HepG2 (cell line): ENCODE data around the gene C21orf91. TPM values are rescaled to one million over a fixed set of nuclear protein-coding genes. Genes with fewer than 3 reads are reported as not detected.

Source experiments
- HNF4G ChIP-seq, 2 experiments: sonication (generic) in 1 of 2; formaldehyde crosslinking in 1 of 2; IDR thresholded peaks; 2 replicates each; pipeline versions ENCODE4 v1.4.0 to v1.6.1; 2011 to 2020; ENCODE audit warnings: borderline replicate concordance in 2 of 2, low read depth in 2 of 2, mild to moderate bottlenecking in 2 of 2, low read length in 1 of 2, missing genetic modification reagents in 1 of 2, moderate library complexity in 1 of 2
- MXD4 ChIP-seq: IDR thresholded peaks from 2 replicates; pipeline ENCODE4 v1.6.1; 2016; ENCODE audit warnings: mild to moderate bottlenecking, missing biosample characterization, missing genetic modification reagents
- polyA plus RNA-seq, 8 experiments: library from polyadenylated mRNA; depleted of rRNA in 3 of 8; stranded (reverse) in 7 of 8; unstranded in 1 of 8; fragments of >200 nt; fragmentation: Illumina TruSeq in 4 of 8; extraction: Trizol in 4 of 8; gene quantifications; 2 replicates each; pipeline versions ENCODE4 v1.2.1 to v1.2.3, GENCODE V29; 2011 to 2016; ENCODE audit warnings: low read depth in 4 of 8, missing spikeins in 1 of 8, mixed read lengths in 1 of 8; ENCODE audit not compliant: insufficient read depth in 1 of 8
- total RNA-seq, 5 experiments: library from RNA; depleted of rRNA; stranded (reverse); fragments of >200 nt; fragmentation: Illumina TruSeq; extraction: Trizol; gene quantifications; 2 replicates each; pipeline ENCODE4 v1.2.3, GENCODE V29; 2016; ENCODE audit warnings: low read depth in 1 of 5
- TF ChIP-seq, protein P1 (sequence below), 2 experiments: IDR thresholded peaks; 2 replicates each; pipeline ENCODE4 v1.6.1; 2011 to 2012; ENCODE audit warnings: low read length in 2 of 2, borderline replicate concordance in 1 of 2, low read depth in 1 of 2, mild to moderate bottlenecking in 1 of 2, moderate library complexity in 1 of 2
- TF ChIP-seq, protein P2 (sequence below), 2 experiments: fragments of 450-650 bp in 1 of 2; sonication (generic) in 1 of 2; formaldehyde crosslinking in 1 of 2; IDR thresholded peaks; 2 replicates each; pipeline versions ENCODE4 v1.6.1 to v1.8.0; 2016 to 2022; ENCODE audit warnings: antibody characterized with exemption in 1 of 2, mild to moderate bottlenecking in 1 of 2, missing genetic modification reagents in 1 of 2
- TF ChIP-seq, protein P3 (sequence below): sonication (generic); formaldehyde crosslinking; IDR thresholded peaks from 2 replicates; pipeline ENCODE4 v1.5.1; 2020; ENCODE audit warnings: mild to moderate bottlenecking, missing genetic modification reagents, moderate library complexity

C21orf91 gene
- total and polyA plus RNA-seq, 2 of the 13 experiments (the other 11 are each of a cell fraction or from before 2014, with no cell fraction given): 2.9 to 7.8 TPM

DNA sequence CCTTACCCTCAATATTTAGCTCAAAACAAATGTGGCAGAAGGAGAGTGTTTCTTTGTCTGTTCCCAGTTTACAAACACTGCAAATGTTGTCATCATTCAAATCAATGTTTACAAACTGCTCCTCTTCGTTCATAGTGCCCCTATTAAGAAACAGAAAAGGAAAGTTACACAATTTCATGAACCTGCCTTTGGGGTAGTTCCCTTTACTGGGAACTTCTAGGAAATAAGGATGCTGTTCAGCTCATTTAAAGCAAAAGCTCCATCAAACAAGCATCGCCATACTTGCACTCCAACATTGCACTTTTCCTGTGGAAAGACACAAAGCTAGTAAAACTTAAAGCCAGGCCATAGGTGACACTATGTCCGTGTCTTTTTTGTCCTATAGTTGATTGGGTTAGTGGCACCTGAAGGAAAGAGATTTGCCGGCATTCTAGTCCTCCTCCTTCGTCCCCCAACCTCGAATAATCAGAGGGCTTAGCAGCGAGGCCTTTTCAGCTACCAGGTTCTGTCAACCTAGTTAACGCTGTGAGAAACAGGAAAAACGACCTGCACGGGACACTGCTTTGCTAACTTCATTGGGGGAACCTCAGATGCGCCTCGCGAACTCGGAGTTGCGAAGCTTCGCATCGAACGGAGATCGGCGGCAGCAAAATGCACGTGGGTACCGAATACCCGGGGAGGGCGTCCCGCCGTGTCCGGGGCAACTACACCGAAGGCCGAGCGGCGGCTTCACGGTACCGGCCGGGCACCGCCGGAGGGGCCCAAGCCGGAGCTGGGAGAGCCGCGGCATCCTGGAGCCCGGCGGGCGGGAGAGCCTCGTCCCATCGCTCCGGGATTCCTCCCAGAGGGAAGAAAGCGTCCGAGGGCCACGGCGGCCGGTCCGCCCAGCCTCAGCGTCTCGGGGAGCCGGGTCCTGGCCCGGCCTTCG is 706 bp downstream of the C21orf91 start (continued):
- TF ChIP-seq, protein P1, sequence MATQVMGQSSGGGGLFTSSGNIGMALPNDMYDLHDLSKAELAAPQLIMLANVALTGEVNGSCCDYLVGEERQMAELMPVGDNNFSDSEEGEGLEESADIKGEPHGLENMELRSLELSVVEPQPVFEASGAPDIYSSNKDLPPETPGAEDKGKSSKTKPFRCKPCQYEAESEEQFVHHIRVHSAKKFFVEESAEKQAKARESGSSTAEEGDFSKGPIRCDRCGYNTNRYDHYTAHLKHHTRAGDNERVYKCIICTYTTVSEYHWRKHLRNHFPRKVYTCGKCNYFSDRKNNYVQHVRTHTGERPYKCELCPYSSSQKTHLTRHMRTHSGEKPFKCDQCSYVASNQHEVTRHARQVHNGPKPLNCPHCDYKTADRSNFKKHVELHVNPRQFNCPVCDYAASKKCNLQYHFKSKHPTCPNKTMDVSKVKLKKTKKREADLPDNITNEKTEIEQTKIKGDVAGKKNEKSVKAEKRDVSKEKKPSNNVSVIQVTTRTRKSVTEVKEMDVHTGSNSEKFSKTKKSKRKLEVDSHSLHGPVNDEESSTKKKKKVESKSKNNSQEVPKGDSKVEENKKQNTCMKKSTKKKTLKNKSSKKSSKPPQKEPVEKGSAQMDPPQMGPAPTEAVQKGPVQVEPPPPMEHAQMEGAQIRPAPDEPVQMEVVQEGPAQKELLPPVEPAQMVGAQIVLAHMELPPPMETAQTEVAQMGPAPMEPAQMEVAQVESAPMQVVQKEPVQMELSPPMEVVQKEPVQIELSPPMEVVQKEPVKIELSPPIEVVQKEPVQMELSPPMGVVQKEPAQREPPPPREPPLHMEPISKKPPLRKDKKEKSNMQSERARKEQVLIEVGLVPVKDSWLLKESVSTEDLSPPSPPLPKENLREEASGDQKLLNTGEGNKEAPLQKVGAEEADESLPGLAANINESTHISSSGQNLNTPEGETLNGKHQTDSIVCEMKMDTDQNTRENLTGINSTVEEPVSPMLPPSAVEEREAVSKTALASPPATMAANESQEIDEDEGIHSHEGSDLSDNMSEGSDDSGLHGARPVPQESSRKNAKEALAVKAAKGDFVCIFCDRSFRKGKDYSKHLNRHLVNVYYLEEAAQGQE (IDR thresholded peaks at IDR 0.05; ENCODE audit: borderline replicate concordance in 1 of 2, low read depth in 1 of 2, low read length in 2 of 2): no peak
- TF ChIP-seq MXD4 (CRISPR knock-in tag) (0 out of 2 replicates have a peak, but pooled peaks have one; percentile 50), HNF4G (IDR thresholded peaks at IDR 0.05; ENCODE audit: borderline replicate concordance, low read depth, low read length) (no peak), HNF4G (CRISPR knock-in tag; IDR thresholded peaks at IDR 0.05; ENCODE audit: borderline replicate concordance, low read depth) (0 out of 2 replicates have a peak, but pooled peaks have one; percentile 15)
- TF ChIP-seq, protein P2, sequence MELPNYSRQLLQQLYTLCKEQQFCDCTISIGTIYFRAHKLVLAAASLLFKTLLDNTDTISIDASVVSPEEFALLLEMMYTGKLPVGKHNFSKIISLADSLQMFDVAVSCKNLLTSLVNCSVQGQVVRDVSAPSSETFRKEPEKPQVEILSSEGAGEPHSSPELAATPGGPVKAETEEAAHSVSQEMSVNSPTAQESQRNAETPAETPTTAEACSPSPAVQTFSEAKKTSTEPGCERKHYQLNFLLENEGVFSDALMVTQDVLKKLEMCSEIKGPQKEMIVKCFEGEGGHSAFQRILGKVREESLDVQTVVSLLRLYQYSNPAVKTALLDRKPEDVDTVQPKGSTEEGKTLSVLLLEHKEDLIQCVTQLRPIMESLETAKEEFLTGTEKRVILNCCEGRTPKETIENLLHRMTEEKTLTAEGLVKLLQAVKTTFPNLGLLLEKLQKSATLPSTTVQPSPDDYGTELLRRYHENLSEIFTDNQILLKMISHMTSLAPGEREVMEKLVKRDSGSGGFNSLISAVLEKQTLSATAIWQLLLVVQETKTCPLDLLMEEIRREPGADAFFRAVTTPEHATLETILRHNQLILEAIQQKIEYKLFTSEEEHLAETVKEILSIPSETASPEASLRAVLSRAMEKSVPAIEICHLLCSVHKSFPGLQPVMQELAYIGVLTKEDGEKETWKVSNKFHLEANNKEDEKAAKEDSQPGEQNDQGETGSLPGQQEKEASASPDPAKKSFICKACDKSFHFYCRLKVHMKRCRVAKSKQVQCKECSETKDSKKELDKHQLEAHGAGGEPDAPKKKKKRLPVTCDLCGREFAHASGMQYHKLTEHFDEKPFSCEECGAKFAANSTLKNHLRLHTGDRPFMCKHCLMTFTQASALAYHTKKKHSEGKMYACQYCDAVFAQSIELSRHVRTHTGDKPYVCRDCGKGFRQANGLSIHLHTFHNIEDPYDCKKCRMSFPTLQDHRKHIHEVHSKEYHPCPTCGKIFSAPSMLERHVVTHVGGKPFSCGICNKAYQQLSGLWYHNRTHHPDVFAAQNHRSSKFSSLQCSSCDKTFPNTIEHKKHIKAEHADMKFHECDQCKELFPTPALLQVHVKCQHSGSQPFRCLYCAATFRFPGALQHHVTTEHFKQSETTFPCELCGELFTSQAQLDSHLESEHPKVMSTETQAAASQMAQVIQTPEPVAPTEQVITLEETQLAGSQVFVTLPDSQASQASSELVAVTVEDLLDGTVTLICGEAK (IDR thresholded peaks at IDR 0.05): no peak
- TF ChIP-seq, protein P2 (CRISPR knock-in tag; IDR thresholded peaks at IDR 0.05): peak; percentile 17; the same call in 1 of the 2 replicates
- TF ChIP-seq, protein P3, sequence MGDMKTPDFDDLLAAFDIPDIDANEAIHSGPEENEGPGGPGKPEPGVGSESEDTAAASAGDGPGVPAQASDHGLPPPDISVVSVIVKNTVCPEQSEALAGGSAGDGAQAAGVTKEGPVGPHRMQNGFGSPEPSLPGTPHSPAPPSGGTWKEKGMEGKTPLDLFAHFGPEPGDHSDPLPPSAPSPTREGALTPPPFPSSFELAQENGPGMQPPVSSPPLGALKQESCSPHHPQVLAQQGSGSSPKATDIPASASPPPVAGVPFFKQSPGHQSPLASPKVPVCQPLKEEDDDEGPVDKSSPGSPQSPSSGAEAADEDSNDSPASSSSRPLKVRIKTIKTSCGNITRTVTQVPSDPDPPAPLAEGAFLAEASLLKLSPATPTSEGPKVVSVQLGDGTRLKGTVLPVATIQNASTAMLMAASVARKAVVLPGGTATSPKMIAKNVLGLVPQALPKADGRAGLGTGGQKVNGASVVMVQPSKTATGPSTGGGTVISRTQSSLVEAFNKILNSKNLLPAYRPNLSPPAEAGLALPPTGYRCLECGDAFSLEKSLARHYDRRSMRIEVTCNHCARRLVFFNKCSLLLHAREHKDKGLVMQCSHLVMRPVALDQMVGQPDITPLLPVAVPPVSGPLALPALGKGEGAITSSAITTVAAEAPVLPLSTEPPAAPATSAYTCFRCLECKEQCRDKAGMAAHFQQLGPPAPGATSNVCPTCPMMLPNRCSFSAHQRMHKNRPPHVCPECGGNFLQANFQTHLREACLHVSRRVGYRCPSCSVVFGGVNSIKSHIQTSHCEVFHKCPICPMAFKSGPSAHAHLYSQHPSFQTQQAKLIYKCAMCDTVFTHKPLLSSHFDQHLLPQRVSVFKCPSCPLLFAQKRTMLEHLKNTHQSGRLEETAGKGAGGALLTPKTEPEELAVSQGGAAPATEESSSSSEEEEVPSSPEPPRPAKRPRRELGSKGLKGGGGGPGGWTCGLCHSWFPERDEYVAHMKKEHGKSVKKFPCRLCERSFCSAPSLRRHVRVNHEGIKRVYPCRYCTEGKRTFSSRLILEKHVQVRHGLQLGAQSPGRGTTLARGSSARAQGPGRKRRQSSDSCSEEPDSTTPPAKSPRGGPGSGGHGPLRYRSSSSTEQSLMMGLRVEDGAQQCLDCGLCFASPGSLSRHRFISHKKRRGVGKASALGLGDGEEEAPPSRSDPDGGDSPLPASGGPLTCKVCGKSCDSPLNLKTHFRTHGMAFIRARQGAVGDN: peak; percentile 84; the same call in 1 of the 2 replicates
